GM18520 (cell line): ENCODE results near the gene PRR15L.
"Not testable (repeated sequence)": the region's sequence is repeated elsewhere in the genome, so short reads cannot be mapped to it uniquely, and the experiment has no call there.

Source experiments
- ATAC-seq: cut with Tn5 transposase; IDR thresholded peaks from one replicate; pipeline ENCODE4 v1.9.1; 2021; ENCODE audit not compliant: unreplicated experiment

Gene PRR15L

DNA sequence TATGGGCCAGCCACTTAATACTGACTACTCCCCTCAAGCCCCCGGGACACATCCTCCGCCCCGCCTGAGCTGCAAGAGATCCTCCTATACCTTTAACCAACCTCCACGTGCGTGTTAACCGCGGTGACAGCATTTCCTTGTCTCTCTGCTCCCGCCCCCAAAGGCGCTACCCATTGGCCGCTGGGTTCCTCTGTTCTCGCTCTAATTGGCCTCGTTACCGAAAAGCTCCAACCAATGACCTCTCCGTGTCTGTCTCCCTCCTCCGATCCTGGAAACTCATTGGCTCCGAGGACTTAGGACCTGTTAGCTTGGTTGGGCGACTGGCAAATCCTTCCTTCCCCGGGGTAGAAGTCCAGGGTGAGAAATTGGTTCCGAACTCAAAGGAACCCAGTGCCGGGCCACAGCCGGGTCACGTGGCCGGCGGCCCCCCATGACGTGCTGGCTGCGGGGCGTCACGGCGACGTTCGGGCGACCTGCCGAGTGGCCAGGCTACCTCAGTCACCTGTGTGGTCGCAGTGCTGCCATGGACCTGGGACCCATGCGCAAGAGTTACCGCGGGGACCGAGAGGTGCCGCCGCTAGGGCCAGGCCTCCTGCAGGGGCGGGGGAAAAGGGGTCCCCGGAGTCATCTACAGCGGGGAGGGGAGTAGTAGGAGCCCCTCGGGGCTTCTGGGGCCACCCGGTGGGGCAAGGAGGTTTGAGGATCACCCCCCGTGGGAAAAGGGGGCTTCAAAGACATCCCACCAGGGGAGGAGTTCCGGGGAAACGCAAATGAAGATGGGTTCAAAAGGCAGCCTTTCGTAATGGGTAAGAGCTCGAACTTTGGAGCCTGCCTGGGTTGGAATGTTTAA lies 16.2 kb downstream of the PRR15L start, which contains the start of gene PNPO:
Gene PNPO (plus strand): TSS at position 326 of the 850 bp plus-strand sequence. CDS start 105 bp downstream, at position 431.
- ATAC-seq: peak; percentile 95

DNA sequence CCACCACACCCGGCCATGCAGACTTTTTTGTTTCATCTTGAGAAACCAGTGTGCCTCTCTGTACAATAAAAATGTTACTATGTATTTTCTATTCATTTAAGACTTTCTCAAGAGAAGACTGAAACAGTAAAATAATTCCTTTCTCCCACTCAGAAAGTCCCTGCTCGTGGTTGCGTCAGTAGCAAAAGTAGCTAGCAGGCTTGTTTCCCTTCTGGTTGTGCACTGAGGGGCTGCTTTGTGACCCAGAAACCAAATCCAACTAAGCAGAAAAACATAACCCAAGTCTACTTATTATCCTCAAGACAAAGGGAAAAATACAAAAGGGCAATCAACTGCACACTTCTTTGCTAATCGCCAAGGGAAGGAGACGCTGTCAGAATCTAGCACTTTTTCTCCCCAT lies 19.7 kb downstream of the PRR15L start:
- ATAC-seq: no peak

- no peak for ATAC-seq
Observed at GRCh38 chr17:47935961-47936360, 21.7 kb downstream of the PRR15L start.

- ATAC-seq: not testable (repeated sequence)
Observed at GRCh38 chr17:47935468-47935867, 22.2 kb downstream of the PRR15L start.

GRCh38 chr17:47934856-47935255 lies 22.8 kb downstream of the PRR15L start:
- ATAC-seq: no peak

DNA sequence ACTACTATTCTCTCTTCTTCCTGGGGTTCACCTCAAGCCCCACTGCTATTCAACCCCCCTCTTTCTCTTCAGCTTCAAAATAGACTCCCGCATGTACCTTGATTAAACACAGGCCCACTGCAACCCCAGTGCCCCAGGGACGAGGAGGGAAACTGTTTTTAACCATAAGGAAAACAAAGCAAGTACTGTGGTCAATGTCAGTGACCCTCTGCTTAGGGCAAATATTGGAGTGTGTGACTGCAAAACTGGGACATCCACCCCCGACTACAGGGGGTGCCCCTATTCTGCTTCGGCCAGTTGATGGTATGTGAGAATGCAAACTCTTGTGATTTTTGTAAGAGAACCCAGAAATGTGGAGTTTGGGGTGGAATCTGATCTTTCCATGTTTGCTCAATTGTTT lies 25.8 kb downstream of the PRR15L start:
- no peak for ATAC-seq

GRCh38 chr17:47929218-47930000 lies 28.3 kb downstream of the PRR15L start:
- no peak for ATAC-seq

DNA sequence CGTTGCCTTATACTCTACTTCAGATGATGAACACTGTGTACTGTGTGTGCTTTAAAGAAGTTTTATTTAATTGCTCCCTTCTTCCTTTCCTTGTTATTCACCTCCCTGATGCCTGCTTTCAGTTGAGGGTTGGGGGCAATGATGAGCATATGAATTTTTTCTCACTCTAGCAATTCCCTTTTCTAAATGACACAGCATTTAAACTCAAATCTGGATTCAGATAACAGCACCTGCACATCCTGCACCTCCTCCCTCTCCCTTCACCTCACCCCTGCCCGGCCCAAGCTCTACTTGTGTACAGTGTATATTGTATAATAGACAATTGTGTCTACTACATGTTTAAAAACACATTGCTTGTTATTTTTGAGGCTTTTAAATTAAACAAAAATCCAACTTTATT lies 29.3 kb downstream of the PRR15L start:
- no peak for ATAC-seq

- ATAC-seq: no peak
Observed at GRCh38 chr17:47927821-47928400, 29.8 kb downstream of the PRR15L start.

DNA sequence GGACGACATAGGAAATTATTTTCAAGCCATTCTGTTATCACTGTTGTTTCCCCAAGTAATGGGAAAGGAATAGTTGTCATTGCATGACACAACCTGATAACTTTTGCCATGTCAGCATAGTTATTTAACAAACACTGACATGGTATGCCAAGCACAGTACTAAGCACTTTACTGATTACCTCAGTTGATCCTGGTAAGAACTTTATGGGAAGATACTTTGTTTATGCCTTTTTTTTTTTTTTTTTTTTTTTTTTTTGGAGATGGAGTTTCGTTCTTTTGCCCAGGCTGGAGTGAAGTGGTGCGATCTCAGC lies 32.0 kb downstream of the PRR15L start:
- ATAC-seq: no peak

- ATAC-seq: no peak
Observed at GRCh38 chr17:47924785-47925677, 32.7 kb downstream of the PRR15L start.

DNA sequence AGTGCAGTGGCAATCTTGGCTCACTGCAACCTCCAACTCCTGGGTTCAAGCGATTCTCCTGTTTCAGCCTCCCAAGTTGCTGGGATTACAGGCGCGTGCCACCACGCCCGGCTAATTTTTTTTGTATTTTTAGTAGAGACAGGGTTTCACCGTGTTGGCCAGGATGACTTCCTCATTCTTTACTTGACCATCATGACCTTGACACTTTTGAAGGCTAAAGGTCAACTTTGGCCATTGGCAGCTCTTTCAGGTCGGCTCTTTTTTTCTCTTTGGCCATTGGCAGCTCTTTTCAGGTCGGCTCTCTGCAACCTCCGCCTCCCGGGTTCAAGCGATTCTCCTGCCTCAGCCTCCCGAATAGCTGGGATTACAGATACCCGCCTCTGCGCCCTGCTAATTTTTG lies 37.8 kb downstream of the PRR15L start:
- ATAC-seq: not testable (repeated sequence)

GRCh38 chr17:47918991-47919390 lies 38.7 kb downstream of the PRR15L start:
- ATAC-seq: no peak

- no peak for ATAC-seq
Observed at GRCh38 chr17:47918006-47918405, 39.7 kb downstream of the PRR15L start.

DNA sequence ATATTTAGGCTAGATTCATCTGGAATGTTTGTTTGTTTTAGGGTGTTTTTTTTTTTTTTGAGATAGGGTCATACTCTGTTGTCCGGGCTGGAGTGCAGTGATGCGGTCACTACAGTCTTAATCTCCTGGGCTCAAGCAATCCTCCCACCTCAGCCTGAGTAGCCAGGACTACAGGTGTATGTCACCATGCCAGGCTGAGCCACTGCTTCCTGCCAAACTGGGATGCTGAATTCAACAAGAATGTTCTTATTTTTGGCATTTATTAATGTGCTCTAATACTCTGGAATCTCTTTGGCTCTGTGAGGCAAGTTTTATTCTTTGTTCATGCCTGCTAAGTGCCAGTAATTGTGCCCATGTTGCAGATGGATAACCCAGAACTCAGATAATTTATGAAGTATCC lies 40.1 kb downstream of the PRR15L start:
- ATAC-seq: no peak

DNA sequence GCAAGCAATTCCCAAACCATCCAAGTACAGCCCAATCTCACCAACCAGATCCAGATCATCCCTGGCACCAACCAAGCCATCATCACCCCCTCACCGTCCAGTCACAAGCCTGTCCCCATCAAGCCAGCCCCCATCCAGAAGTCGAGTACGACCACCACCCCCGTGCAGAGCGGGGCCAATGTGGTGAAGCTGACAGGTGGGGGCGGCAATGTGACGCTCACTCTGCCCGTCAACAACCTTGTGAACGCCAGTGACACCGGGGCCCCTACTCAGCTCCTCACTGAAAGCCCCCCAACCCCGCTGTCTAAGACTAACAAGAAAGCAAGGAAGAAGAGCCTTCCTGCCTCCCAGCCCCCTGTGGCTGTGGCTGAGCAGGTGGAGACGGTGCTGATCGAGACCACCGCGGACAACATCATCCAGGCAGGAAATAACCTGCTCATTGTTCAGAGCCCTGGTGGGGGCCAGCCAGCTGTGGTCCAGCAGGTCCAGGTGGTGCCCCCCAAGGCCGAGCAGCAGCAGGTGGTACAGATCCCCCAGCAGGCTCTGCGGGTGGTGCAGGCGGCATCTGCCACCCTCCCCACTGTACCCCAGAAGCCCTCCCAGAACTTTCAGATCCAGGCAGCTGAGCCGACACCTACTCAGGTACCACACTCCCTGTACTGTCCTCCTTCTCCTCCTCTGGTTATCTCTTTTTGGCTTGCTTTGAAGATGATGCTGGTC lies 41.0 kb downstream of the PRR15L start:
- no peak for ATAC-seq

DNA sequence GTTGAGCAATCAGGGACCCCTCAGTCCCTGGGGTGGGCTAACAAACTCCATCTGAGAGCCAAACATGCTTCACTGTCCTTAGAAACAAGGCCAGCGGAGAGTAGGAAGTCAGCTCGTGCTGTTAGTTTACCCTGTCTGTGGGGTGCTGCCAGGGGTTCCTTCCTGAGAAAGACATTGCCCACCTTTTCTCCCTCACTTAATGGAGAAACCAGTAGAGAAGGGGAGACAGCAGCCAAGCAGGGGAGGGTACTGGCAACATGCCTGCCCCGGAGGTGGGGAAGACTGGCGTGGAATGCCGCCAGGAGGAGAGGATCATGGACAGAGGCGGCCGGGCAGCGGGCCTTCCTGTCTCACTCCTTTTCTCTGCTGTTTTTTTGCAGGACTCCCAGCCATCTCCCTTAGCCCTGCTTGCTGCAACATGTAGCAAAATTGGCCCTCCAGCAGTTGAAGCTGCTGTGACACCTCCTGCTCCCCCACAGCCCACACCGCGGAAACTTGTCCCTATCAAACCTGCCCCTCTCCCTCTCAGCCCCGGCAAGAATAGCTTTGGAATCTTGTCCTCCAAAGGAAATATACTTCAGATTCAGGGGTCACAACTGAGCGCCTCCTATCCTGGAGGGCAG lies 41.8 kb downstream of the PRR15L start:
- ATAC-seq: no peak

DNA sequence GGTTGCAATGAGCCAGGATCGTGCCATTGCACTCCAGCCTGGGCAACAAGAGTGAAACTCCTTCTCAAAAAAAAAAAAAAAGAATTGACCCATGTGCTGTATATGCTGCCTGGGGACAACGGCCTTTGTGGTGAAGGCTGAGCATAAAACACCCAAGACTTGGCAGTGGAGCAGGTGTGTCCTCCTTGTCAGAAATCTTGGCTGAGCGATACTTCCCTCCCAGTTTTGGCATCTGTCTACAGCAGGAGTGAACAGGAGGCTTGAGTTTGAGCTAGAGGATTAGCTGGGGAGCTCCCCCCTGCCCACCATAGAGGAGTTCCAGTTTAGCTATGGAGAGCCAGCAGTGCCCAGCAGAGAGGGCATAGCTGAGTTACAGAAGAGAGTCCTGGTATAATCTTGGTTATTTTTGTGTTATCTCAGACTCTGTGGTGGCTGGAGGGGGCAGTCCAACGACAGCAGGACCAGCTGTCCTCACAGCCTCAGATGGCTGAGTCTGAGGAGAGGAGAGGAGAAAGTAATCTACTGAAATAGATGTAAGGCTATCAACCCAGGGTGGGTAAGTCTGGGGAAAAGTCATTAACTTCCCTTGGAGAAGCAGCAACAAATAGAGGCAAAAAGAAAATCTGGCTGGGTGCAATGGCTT lies 43.3 kb downstream of the PRR15L start:
- no peak for ATAC-seq

DNA sequence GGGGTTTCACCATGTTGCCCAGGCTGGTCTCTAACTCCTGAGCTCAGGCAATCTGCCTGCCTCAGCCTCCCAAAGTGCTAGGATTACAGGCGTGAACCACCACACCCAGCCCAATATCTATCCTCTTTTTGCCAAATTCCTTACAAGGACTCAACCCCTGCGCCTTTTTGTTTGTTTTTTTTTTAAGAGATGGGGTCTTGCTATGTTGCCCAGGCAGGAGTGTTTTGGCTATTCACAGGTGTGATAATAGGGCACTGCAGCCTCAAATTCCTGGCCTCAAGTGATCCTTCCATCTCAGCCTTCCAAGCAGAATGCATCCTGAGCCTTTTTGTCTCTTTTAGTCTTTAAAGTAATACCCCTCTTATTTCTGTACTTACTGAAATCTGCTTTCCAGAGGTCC lies 44.6 kb downstream of the PRR15L start:
- no peak for ATAC-seq
